CD4-positive, alpha-beta T cell treated with Interleukin-10 for 1 hour (primary cell): Measurements from ENCODE around the gene ZNF580.

Experiments
- DNase-seq: peaks from one replicate; pipeline ENCODE4 v3.0.0-alpha.2; 2020

The ZNF580 gene

GRCh38 chr19:55606471-55606787, 34.4 kb upstream of the ZNF580 start:
- DNase-seq = no peak

GRCh38 chr19:55606817-55607216, 34.0 kb upstream of the ZNF580 start:
- no peak for DNase-seq

- DNase-seq = no peak
Observed at GRCh38 chr19:55609326-55609725, 31.5 kb upstream of the ZNF580 start.

GRCh38 chr19:55611300-55611982, 29.4 kb upstream of the ZNF580 start:
- DNase-seq = no peak

GRCh38 chr19:55611983-55612645, 28.7 kb upstream of the ZNF580 start:
- DNase-seq = no peak

DNA sequence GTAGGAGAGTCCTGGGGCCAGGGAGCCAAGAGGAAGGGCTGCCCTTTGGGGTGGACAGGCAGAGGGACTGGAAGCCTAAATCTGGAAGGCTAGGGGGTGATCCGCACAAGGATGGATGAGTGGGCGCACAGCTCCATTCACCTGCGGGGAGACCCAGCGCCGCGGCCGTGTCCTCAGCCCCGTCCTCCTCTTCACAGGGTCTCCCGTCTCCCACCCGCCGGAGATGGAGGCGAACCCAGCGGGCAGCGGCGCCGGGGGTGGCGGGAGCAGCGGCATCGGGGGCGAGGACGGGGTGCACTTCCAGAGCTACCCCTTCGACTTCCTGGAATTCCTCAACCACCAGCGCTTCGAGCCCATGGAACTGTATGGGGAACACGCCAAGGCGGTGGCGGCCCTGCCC, 27.4 kb upstream of the ZNF580 start:
- no peak for DNase-seq

- DNase-seq = no peak
Observed at GRCh38 chr19:55613930-55614710, 26.7 kb upstream of the ZNF580 start.

DNA sequence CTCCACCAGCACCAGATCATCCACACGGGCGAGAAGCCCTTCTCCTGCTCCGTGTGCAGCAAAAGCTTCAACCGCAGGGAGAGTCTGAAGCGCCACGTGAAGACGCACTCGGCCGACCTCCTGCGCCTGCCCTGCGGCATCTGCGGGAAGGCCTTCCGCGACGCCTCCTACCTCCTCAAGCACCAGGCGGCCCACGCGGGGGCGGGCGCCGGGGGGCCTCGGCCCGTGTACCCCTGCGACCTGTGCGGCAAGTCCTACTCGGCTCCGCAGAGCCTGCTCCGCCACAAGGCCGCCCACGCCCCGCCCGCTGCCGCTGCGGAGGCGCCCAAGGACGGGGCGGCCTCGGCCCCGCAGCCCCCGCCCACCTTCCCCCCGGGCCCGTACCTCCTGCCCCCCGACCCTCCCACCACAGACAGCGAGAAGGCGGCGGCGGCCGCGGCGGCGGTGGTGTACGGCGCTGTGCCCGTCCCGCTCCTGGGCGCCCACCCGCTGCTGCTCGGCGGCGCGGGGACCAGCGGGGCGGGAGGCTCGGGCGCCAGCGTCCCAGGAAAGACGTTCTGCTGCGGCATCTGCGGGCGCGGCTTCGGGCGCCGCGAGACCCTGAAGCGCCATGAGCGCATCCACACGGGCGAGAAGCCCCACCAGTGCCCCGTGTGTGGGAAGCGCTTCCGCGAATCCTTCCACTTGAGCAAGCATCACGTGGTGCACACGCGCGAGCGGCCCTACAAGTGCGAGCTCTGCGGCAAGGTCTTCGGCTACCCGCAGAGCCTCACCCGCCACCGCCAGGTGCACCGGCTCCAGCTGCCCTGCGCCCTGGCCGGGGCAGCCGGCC, 25.9 kb upstream of the ZNF580 start:
- no peak for DNase-seq

DNA sequence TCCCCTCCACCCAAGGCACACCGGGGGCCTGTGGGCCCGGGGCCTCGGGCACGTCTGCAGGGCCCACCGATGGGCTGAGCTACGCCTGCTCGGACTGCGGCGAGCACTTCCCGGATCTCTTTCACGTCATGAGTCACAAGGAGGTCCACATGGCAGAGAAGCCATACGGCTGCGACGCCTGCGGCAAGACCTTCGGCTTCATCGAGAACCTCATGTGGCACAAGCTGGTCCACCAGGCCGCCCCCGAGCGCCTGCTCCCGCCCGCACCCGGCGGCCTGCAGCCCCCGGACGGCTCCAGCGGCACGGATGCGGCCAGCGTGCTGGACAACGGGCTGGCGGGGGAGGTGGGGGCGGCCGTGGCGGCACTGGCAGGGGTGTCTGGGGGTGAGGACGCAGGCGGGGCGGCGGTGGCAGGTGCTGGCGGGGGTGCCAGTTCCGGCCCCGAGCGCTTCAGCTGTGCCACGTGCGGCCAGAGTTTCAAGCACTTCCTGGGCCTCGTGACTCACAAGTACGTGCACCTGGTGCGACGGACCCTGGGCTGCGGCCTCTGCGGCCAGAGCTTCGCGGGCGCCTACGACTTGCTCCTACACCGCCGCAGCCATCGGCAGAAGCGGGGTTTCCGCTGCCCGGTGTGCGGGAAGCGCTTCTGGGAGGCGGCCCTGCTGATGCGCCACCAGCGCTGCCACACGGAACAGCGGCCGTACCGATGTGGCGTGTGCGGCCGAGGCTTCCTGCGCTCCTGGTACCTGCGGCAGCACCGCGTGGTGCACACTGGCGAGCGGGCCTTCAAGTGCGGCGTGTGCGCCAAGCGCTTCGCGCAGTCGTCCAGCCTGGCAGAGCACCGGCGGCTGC, 25.0 kb upstream of the ZNF580 start:
- no peak for DNase-seq

DNA sequence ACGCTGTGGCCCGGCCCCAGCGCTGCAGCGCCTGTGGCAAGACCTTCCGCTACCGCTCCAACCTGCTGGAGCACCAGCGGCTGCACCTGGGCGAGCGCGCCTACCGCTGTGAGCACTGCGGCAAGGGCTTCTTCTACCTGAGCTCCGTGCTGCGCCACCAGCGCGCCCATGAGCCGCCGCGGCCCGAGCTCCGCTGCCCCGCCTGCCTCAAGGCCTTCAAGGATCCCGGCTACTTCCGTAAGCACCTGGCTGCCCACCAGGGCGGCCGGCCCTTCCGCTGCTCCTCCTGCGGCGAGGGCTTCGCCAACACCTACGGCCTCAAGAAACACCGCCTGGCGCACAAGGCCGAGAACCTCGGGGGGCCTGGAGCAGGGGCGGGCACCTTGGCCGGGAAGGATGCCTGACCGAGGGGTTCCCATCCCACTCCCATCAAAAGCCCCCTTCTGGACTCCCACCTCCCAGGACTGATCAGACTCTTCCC, 24.4 kb upstream of the ZNF580 start:
- no peak for DNase-seq

DNA sequence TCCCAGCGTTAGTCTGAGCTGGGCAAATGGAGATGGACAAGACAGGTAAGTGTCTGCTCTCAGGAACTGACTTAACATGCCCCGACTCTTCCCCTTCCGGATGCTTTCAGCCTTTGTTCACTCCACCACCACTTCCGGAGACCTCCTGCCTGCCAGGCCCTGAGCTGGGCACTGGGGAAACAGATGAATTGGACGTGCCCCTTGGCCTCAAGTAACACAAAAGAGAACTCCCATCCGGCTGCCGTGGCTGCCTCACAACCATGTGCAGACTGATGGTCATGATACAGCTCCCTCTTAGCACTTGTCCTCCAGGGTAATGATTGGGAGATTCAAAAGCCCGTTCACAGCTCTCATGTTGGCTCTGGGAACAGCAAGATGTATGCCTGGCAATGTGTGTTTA, 23.4 kb upstream of the ZNF580 start:
- no peak for DNase-seq

- DNase-seq = no peak
Observed at GRCh38 chr19:55618426-55618825, 22.4 kb upstream of the ZNF580 start.

- DNase-seq = no peak
Observed at GRCh38 chr19:55619286-55619685, 21.5 kb upstream of the ZNF580 start.

- peak; percentile 32 for DNase-seq
Observed at GRCh38 chr19:55620410-55621204, 20.2 kb upstream of the ZNF580 start.

DNA sequence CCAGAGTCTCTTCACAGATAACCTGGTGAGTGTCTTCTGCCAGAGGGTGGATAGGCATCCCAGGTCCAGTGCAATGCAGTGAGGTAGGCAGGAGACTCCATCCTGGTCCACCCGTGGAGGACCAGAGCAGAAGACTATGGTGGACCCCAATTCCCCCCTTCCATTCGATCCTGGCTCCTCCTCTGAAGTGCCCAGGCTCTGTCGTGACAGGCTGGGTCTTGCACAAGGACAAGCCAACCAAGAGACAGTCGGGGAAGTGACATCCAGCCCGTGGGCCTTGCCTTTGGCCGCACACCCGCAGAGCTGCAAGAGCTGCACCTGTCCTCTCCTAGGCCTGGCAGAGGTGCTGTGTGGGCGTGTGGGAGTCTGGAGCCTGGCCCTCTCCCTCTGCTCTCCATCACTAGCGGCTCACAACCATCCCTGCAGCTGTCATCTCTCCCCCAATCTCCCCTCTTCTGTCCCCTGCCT, 19.6 kb upstream of the ZNF580 start:
- no peak for DNase-seq

GRCh38 chr19:55621673-55622231, 19.1 kb upstream of the ZNF580 start:
- DNase-seq = no peak

GRCh38 chr19:55622242-55622969, 18.4 kb upstream of the ZNF580 start:
- DNase-seq = no peak

DNA sequence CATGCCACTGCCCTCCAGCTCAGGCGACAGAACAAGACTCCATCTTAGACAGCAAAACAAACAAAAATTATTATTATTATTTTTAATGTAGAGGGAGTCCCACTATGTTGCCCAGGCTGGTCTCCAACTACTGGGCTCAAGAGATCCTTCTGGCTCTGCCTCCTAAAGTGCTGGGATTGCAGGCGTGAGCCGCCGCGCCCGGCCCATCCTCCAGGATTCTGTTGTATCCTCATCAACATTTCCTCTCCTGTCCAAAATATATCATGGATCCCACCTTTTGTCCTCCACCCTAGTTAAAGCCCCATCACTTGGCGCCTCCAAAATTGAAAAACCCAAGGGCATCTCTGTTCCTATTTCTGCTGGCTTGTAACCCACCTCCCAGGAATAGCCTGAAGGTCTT, 17.7 kb upstream of the ZNF580 start:
- no peak for DNase-seq

DNA sequence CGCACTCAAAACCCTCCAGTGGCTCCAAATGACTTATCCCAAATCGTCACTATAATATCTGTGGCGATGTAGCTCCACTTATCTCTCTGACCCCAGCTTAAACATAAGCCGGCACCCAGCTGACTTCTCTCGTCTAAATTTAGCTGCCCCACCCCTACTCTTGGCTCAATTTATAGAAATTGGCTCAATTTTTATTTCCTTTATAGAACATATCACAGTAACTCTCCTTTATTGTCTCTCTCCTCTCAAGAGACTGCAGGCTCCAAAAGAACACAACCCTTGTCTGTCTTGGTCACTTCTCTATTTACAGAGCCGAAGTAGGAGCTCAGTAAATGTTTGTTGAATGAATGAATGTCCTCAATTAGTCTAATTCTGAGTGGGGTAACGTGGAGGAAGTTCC, 17.2 kb upstream of the ZNF580 start:
- DNase-seq = no peak
